IPS-15b (cell line): ENCODE results near the gene PDZRN3.

Source experiments
- H3K27me3 ChIP-seq: one replicate; pipeline ENCODE4 v1.6.1; 2013; ENCODE audit warnings: low read length; ENCODE audit not compliant: control insufficient read depth, insufficient read depth
- H3K36me3 ChIP-seq: one replicate; pipeline ENCODE4 v1.6.1; 2013; ENCODE audit warnings: low read length; ENCODE audit not compliant: control insufficient read depth, insufficient read depth
- H3K4me1 ChIP-seq: one replicate; pipeline ENCODE4 v1.6.1; 2013; ENCODE audit warnings: mild to moderate bottlenecking, low read length; ENCODE audit not compliant: control insufficient read depth, insufficient read depth
- H3K4me3 ChIP-seq: one replicate; pipeline ENCODE4 v1.5.1; 2013; ENCODE audit warnings: low read depth, low read length
- H3K9ac ChIP-seq: one replicate; pipeline ENCODE4 v1.6.1; 2013; ENCODE audit warnings: low read depth, mild to moderate bottlenecking, low read length
- H3K9me3 ChIP-seq: one replicate; pipeline ENCODE4 v1.6.1; 2013; ENCODE audit warnings: mild to moderate bottlenecking, low read length; ENCODE audit not compliant: control insufficient read depth, insufficient read depth

The PDZRN3 gene

GRCh38 chr3:73582535-73582934 lies 42.2 kb downstream of the PDZRN3 start:
- Histone ChIP-seq H3K9me3 (no peaks in the 10 kb centered on the region), H3K36me3 (no peaks in the 10 kb centered on the region), H3K9ac (no peak overlapping the region), H3K27me3 (peaks cover 7% of the 10 kb centered on the region), H3K4me1 (no peaks in the 10 kb centered on the region), H3K4me3 (no peak overlapping the region)

GRCh38 chr3:73581134-73581846 lies 43.5 kb downstream of the PDZRN3 start:
- H3K27me3 ChIP-seq: no peaks in the 10 kb centered on the region
- no peak overlapping the region for H3K9ac ChIP-seq
- H3K4me3 ChIP-seq: no peak overlapping the region
- no peaks in the 10 kb centered on the region for H3K36me3 ChIP-seq
- no peaks in the 10 kb centered on the region for H3K9me3 ChIP-seq
- no peaks in the 10 kb centered on the region for H3K4me1 ChIP-seq

- Histone ChIP-seq H3K4me1 (no peaks in the 10 kb centered on the region), H3K27me3 (no peaks in the 10 kb centered on the region), H3K4me3 (no peak overlapping the region), H3K9me3 (no peaks in the 10 kb centered on the region), H3K36me3 (no peaks in the 10 kb centered on the region), H3K9ac (no peak overlapping the region)
Observed at GRCh38 chr3:73580343-73580742, 44.4 kb downstream of the PDZRN3 start.

GRCh38 chr3:73577704-73578103 lies 47.0 kb downstream of the PDZRN3 start:
- no peak overlapping the region for H3K9ac ChIP-seq
- no peaks in the 10 kb centered on the region for H3K27me3 ChIP-seq
- H3K4me3 ChIP-seq: no peak overlapping the region
- H3K36me3 ChIP-seq: no peaks in the 10 kb centered on the region
- no peaks in the 10 kb centered on the region for H3K9me3 ChIP-seq
- H3K4me1 ChIP-seq: no peaks in the 10 kb centered on the region

GRCh38 chr3:73576999-73577461 lies 47.7 kb downstream of the PDZRN3 start:
- Histone ChIP-seq H3K4me3 (no peak overlapping the region), H3K4me1 (no peaks in the 10 kb centered on the region), H3K27me3 (no peaks in the 10 kb centered on the region), H3K36me3 (no peaks in the 10 kb centered on the region), H3K9ac (no peak overlapping the region), H3K9me3 (no peaks in the 10 kb centered on the region)

- H3K4me3 ChIP-seq: no peak overlapping the region
- H3K9me3 ChIP-seq: no peaks in the 10 kb centered on the region
- no peaks in the 10 kb centered on the region for H3K27me3 ChIP-seq
- H3K4me1 ChIP-seq: no peaks in the 10 kb centered on the region
- no peak overlapping the region for H3K9ac ChIP-seq
- no peaks in the 10 kb centered on the region for H3K36me3 ChIP-seq
Observed at GRCh38 chr3:73575953-73576352, 48.8 kb downstream of the PDZRN3 start.

GRCh38 chr3:73575519-73575918 lies 49.2 kb downstream of the PDZRN3 start:
- no peaks in the 10 kb centered on the region for H3K9me3 ChIP-seq
- H3K27me3 ChIP-seq: no peaks in the 10 kb centered on the region
- no peak overlapping the region for H3K9ac ChIP-seq
- no peaks in the 10 kb centered on the region for H3K36me3 ChIP-seq
- no peak overlapping the region for H3K4me3 ChIP-seq
- H3K4me1 ChIP-seq: no peaks in the 10 kb centered on the region

GRCh38 chr3:73573204-73573603 lies 51.5 kb downstream of the PDZRN3 start:
- Histone ChIP-seq H3K36me3 (no peaks in the 10 kb centered on the region), H3K9ac (no peak overlapping the region), H3K4me3 (no peak overlapping the region), H3K9me3 (no peaks in the 10 kb centered on the region), H3K27me3 (no peaks in the 10 kb centered on the region), H3K4me1 (no peaks in the 10 kb centered on the region)

GRCh38 chr3:73572368-73572767 lies 52.4 kb downstream of the PDZRN3 start:
- Histone ChIP-seq H3K4me3 (no peak overlapping the region), H3K36me3 (no peaks in the 10 kb centered on the region), H3K4me1 (no peaks in the 10 kb centered on the region)

GRCh38 chr3:73571238-73571794 lies 53.4 kb downstream of the PDZRN3 start:
- no peaks in the 10 kb centered on the region for H3K36me3 ChIP-seq
- no peak overlapping the region for H3K9ac ChIP-seq
- no peaks in the 10 kb centered on the region for H3K4me1 ChIP-seq
- H3K4me3 ChIP-seq: no peak overlapping the region
- H3K9me3 ChIP-seq: no peaks in the 10 kb centered on the region
- no peaks in the 10 kb centered on the region for H3K27me3 ChIP-seq

More at GRCh38 chr3:73572368-73572767, 52.4 kb downstream of the PDZRN3 start:
- Histone ChIP-seq H3K9ac (no peak overlapping the region), H3K27me3 (no peaks in the 10 kb centered on the region), H3K9me3 (no peaks in the 10 kb centered on the region)

- Histone ChIP-seq H3K9me3 (no peaks in the 10 kb centered on the region), H3K9ac (no peak overlapping the region), H3K4me3 (no peak overlapping the region), H3K36me3 (no peaks in the 10 kb centered on the region), H3K4me1 (no peaks in the 10 kb centered on the region), H3K27me3 (no peaks in the 10 kb centered on the region)
Observed at GRCh38 chr3:73569246-73569760, 55.4 kb downstream of the PDZRN3 start.

- H3K36me3 ChIP-seq: no peaks in the 10 kb centered on the region
- no peak overlapping the region for H3K9ac ChIP-seq
- no peaks in the 10 kb centered on the region for H3K9me3 ChIP-seq
- H3K27me3 ChIP-seq: no peaks in the 10 kb centered on the region
- no peaks in the 10 kb centered on the region for H3K4me1 ChIP-seq
- H3K4me3 ChIP-seq: no peak overlapping the region
Observed at GRCh38 chr3:73568371-73568862, 56.3 kb downstream of the PDZRN3 start.
